ENCODE measurements around the gene SKOR2.

SKOR2 gene

DNA sequence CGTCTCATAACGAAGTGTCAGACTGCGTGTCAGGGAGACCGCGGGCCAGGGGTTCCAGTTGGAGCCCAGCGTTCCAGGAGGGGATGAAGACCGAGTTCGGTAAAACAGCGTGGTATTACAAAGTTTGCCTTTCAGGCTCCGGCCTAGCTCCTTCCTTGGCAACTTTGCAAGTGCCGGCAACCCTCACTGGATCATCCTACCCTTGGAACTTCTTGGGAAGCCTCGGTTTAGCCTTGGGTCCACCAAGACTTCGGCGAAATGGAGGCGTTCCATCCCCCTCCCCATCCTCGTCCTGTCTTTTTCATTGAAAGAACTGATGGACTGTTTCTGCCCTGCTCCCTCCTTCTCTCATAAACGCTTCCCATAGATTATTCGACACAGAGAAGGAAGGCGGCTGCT is 10.4 kb upstream of the SKOR2 start:
- Histone ChIP-seq H3K79me1 (ENCODE audit: low read length) (no peaks in the 10 kb centered on the region), H3K4me1 (ENCODE audit: control insufficient read depth, low read depth, low read length) (no peaks in the 10 kb centered on the region), H2AK5ac (ENCODE audit: low read length) (no peak overlapping the region), H3K36me3 (ENCODE audit: control insufficient read depth, insufficient read depth, low read length) (no peaks in the 10 kb centered on the region), H3K79me2 (ENCODE audit: control insufficient read depth, insufficient read depth, low read length) (no peaks in the 10 kb centered on the region), H2BK120ac (ENCODE audit: low read depth, low read length) (no peak overlapping the region), H3K27me3 (ENCODE audit: insufficient read depth, low read length, poor library complexity) (peaks cover 55% of the 10 kb centered on the region), H3K9ac (ENCODE audit: low read length) (no peak overlapping the region), H4K5ac (ENCODE audit: low read length) (no peak overlapping the region), H3K18ac (ENCODE audit: low read length) (no peak overlapping the region), H4K8ac (ENCODE audit: low read depth, low read length) (no peak overlapping the region), H3K56ac (ENCODE audit: low read length) (no peak overlapping the region), H3K4me3 (ENCODE audit: low read length) (no peak overlapping the region), H3K4ac (ENCODE audit: low read depth, low read length) (no peak overlapping the region), H3K27ac (ENCODE audit: low read depth, low read length) (no peak overlapping the region), H3K4me2 (ENCODE audit: low read length) (no peak overlapping the region), H2BK5ac (ENCODE audit: low read length) (no peak overlapping the region), H3K23ac (ENCODE audit: low read length) (no peak overlapping the region), H2BK15ac (replicated peaks; ENCODE audit: low read depth) (no peak overlapping the region)
- WGBS (ENCODE audit: extremely low coverage, insufficient coverage, low lambda C conversion rate): no CpG with 5 or more reads among the region's 19 CpGs
- DNase-seq: no peak

DNA sequence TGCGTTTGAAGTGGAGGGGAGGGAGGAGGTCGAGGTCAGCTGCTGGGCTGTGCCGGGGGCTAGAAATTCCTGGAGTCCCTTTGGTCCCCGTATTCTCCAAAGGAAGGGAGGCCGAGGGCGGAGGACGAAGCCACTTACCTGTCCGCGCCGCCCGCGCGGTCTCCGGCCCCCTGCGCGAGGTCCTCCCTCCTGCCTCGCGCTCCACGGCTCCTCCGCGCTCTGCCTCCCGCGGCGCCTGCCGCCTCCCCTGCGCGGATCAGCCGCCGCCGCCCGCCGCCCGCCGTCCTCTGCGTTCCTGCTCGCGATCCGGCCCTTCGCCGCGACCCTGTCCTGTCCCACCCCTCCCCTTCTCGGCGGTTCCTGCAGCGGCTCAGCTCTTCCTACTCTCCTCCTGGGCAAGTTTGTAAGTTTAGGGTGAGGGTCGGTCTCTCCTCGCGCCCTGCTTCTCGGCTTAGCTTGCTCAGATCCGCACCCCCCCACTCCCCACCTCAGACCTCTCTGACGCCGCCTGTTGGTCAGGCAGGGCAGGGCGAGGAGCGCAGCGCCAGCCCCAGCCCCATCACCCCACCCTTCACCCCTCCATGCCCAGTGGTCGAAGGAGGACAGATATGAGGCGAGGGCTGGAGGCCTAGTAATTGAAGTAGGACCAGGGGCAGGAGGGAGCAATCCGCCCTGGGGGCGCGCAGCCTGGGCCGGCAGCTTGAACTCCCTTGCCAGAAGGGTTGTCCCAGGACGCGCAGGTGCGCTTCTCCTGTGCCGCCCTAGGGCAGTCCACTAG is 9.7 kb upstream of the SKOR2 start:
- no peak overlapping the region for H3K4me2 ChIP-seq (ENCODE audit: low read length)
- no CpG with 5 or more reads among the region's 64 CpGs for WGBS (ENCODE audit: extremely low coverage, insufficient coverage, low lambda C conversion rate)

DNA sequence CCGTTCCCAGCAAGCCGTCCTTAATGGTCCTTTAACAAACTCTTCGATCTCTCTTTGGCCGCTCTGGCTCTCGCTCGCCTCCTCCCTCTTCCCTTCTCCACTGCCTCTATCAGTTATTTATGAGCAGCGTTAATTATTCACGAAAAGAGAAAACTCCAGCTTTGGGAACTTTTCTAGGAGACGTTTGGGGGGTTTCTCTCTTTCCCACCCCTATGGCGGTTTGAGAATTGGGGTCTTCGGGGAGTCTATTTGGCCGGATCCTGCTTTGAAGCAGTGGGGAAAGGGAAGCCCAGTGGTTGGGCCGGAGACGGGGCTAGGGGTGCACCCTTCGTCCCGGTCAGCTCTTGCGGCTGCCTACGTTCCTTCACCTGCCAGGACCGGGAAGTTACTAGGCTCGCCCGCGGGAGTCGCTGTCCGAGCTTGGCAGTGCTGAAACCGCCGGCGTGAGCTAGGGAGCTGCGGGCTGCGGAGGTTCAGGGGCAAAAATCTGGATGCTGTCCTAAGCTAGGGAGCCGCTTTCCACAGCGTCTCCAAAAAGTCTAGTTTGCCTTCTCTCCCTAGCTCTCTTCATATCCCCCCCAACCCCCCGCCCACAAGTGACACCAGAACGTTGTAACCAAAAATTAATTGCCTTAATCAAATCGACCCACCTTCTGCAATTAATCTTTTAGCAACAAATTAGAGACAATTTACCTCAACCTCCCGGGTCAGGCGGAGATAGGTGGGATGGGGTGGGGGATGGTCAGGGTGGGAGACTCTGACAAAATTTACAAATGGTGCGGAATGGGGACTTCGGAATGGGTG is 8.9 kb upstream of the SKOR2 start:
- no peak overlapping the region for H2BK5ac ChIP-seq (ENCODE audit: low read length)
- H3K4me3 ChIP-seq (ENCODE audit: low read length): no peak overlapping the region
- H3K79me1 ChIP-seq (ENCODE audit: low read length): no peaks in the 10 kb centered on the region
- H3K79me2 ChIP-seq (ENCODE audit: control insufficient read depth, insufficient read depth, low read length): no peaks in the 10 kb centered on the region
- H3K27me3 ChIP-seq (ENCODE audit: insufficient read depth, low read length, poor library complexity): peaks cover 68% of the 10 kb centered on the region
- no peak overlapping the region for H3K4ac ChIP-seq (ENCODE audit: low read depth, low read length)
- no peak overlapping the region for H2BK15ac ChIP-seq (replicated peaks; ENCODE audit: low read depth)
- peak; percentile 83 for DNase-seq
- no peak overlapping the region for H3K4me2 ChIP-seq (ENCODE audit: low read length)
- no peak overlapping the region for H2BK120ac ChIP-seq (ENCODE audit: low read depth, low read length)
- no peak overlapping the region for H4K8ac ChIP-seq (ENCODE audit: low read depth, low read length)
- H4K5ac ChIP-seq (ENCODE audit: low read length): no peak overlapping the region
- no CpG with 5 or more reads among the region's 38 CpGs for WGBS (ENCODE audit: extremely low coverage, insufficient coverage, low lambda C conversion rate)
- no peaks in the 10 kb centered on the region for H3K36me3 ChIP-seq (ENCODE audit: control insufficient read depth, insufficient read depth, low read length)
- H3K4me1 ChIP-seq (ENCODE audit: control insufficient read depth, low read depth, low read length): no peaks in the 10 kb centered on the region
- no peak overlapping the region for H3K9ac ChIP-seq (ENCODE audit: low read length)
- H3K18ac ChIP-seq (ENCODE audit: low read length): no peak overlapping the region
- H3K27ac ChIP-seq (ENCODE audit: low read depth, low read length): no peak overlapping the region
- H3K56ac ChIP-seq (ENCODE audit: low read length): no peak overlapping the region
- no peak overlapping the region for H3K23ac ChIP-seq (ENCODE audit: low read length)
- no peak overlapping the region for H2AK5ac ChIP-seq (ENCODE audit: low read length)

More for the DNA sequence above, 9.7 kb upstream of the SKOR2 start:
- Histone ChIP-seq H3K36me3 (ENCODE audit: control insufficient read depth, insufficient read depth, low read length) (no peaks in the 10 kb centered on the region), H2AK5ac (ENCODE audit: low read length) (no peak overlapping the region), H3K79me1 (ENCODE audit: low read length) (no peaks in the 10 kb centered on the region), H3K9ac (ENCODE audit: low read length) (no peak overlapping the region), H3K23ac (ENCODE audit: low read length) (no peak overlapping the region), H3K27me3 (ENCODE audit: insufficient read depth, low read length, poor library complexity) (peaks cover 63% of the 10 kb centered on the region), H2BK5ac (ENCODE audit: low read length) (no peak overlapping the region), H4K8ac (ENCODE audit: low read depth, low read length) (no peak overlapping the region), H2BK120ac (ENCODE audit: low read depth, low read length) (no peak overlapping the region), H3K4me1 (ENCODE audit: control insufficient read depth, low read depth, low read length) (no peaks in the 10 kb centered on the region), H3K18ac (ENCODE audit: low read length) (no peak overlapping the region), H3K4me3 (ENCODE audit: low read length) (no peak overlapping the region), H3K79me2 (ENCODE audit: control insufficient read depth, insufficient read depth, low read length) (no peaks in the 10 kb centered on the region), H3K27ac (ENCODE audit: low read depth, low read length) (no peak overlapping the region), H3K56ac (ENCODE audit: low read length) (no peak overlapping the region), H3K4ac (ENCODE audit: low read depth, low read length) (no peak overlapping the region), H2BK15ac (replicated peaks; ENCODE audit: low read depth) (no peak overlapping the region), H4K5ac (ENCODE audit: low read length) (no peak overlapping the region)
- peak; percentile 44 for DNase-seq

DNA sequence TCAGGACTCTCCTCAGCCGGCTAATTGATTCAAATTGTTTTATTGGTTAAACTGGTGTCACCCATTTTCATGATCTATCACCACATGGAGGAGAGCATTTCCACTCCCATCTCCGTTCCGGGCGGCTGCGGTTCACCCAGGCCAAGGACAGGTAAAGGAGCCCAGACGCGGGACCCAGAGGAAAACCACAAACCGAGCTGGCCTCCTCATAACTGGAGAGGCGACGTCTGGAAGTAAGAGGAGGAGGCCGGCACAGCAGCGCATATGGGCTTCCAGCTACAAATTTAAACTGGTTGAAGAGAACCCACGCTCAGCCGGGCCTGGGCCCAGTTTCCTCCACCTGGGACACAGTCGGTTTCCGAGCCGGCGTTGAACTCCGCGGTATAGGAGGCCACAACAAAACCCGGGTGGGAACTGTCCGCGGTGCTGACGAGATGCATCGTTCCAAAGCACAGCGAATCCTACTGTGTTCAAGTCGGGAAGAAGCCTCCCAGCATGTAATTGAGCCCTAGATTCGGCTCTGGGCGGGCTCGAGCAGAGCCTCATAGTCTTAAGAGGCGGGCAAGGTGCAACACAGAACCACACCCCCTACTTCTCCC is 3.0 kb upstream of the SKOR2 start:
- Histone ChIP-seq H3K4me2 (ENCODE audit: low read length) (no peak overlapping the region), H3K18ac (ENCODE audit: low read length) (no peak overlapping the region), H4K5ac (ENCODE audit: low read length) (no peak overlapping the region), H3K4ac (ENCODE audit: low read depth, low read length) (no peak overlapping the region), H4K8ac (ENCODE audit: low read depth, low read length) (no peak overlapping the region), H2BK15ac (replicated peaks; ENCODE audit: low read depth) (no peak overlapping the region), H3K9ac (ENCODE audit: low read length) (no peak overlapping the region), H2BK5ac (ENCODE audit: low read length) (no peak overlapping the region), H3K36me3 (ENCODE audit: control insufficient read depth, insufficient read depth, low read length) (no peaks in the 10 kb centered on the region), H3K4me1 (ENCODE audit: control insufficient read depth, low read depth, low read length) (no peaks in the 10 kb centered on the region), H3K56ac (ENCODE audit: low read length) (no peak overlapping the region), H2AK5ac (ENCODE audit: low read length) (no peak overlapping the region), H2BK120ac (ENCODE audit: low read depth, low read length) (no peak overlapping the region), H3K79me1 (ENCODE audit: low read length) (no peaks in the 10 kb centered on the region), H3K4me3 (ENCODE audit: low read length) (no peak overlapping the region), H3K27ac (ENCODE audit: low read depth, low read length) (no peak overlapping the region), H3K27me3 (ENCODE audit: insufficient read depth, low read length, poor library complexity) (peaks cover 84% of the 10 kb centered on the region), H3K79me2 (ENCODE audit: control insufficient read depth, insufficient read depth, low read length) (no peaks in the 10 kb centered on the region), H3K23ac (ENCODE audit: low read length) (no peak overlapping the region)
- peak; percentile 87 for DNase-seq
- WGBS (ENCODE audit: extremely low coverage, insufficient coverage, low lambda C conversion rate): no CpG with 5 or more reads among the region's 31 CpGs

DNA sequence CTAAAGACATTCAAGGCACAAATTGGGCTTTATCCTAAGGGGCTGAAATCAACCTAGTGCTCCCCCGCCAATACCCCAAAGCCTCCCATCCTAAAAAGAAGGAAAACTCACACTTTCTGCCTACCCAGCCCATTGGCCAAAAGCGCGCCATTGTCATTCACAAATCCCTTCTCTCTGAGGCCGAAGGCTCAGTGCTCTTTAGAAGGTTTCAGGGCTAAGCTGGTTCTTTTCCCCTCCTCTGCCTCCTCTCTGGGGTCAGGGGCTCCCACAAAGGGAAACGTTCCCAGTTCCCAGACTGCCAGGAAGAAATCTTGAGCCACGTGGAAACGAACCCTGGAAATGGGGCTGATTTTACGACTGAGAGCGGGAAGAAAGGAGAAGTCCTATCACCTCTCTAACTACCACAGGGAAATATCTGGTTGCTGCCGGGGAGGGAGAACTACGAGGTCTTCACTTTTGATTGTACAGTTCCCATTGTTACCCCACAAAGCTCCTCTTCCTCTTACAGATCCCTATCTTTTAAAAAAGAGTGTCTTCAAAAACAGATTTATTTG is 1.7 kb upstream of the SKOR2 start:
- H3K4me3 ChIP-seq (ENCODE audit: low read length): no peak overlapping the region
- H3K36me3 ChIP-seq (ENCODE audit: control insufficient read depth, insufficient read depth, low read length): no peaks in the 10 kb centered on the region
- H2BK5ac ChIP-seq (ENCODE audit: low read length): no peak overlapping the region
- H4K8ac ChIP-seq (ENCODE audit: low read depth, low read length): no peak overlapping the region
- H2BK15ac ChIP-seq (replicated peaks; ENCODE audit: low read depth): no peak overlapping the region
- H3K23ac ChIP-seq (ENCODE audit: low read length): no peak overlapping the region
- peaks cover 86% of the 10 kb centered on the region for H3K27me3 ChIP-seq (ENCODE audit: insufficient read depth, low read length, poor library complexity)
- no peak overlapping the region for H3K4ac ChIP-seq (ENCODE audit: low read depth, low read length)
- H3K9ac ChIP-seq (ENCODE audit: low read length): no peak overlapping the region
- no peak overlapping the region for H2AK5ac ChIP-seq (ENCODE audit: low read length)
- no peaks in the 10 kb centered on the region for H3K79me2 ChIP-seq (ENCODE audit: control insufficient read depth, insufficient read depth, low read length)
- H4K5ac ChIP-seq (ENCODE audit: low read length): no peak overlapping the region
- no peak overlapping the region for H3K18ac ChIP-seq (ENCODE audit: low read length)
- no peak overlapping the region for H3K27ac ChIP-seq (ENCODE audit: low read depth, low read length)
- H3K79me1 ChIP-seq (ENCODE audit: low read length): no peaks in the 10 kb centered on the region
- no peak overlapping the region for H3K4me2 ChIP-seq (ENCODE audit: low read length)
- DNase-seq: no peak
- no peak overlapping the region for H2BK120ac ChIP-seq (ENCODE audit: low read depth, low read length)
- no peaks in the 10 kb centered on the region for H3K4me1 ChIP-seq (ENCODE audit: control insufficient read depth, low read depth, low read length)
- no CpG with 5 or more reads among the region's 11 CpGs for WGBS (ENCODE audit: extremely low coverage, insufficient coverage, low lambda C conversion rate)
- no peak overlapping the region for H3K56ac ChIP-seq (ENCODE audit: low read length)
